Neural progenitor cell (in vitro differentiated cells): ENCODE results near the gene FAM13C.

Source experiments
- EZH2 ChIP-seq: fragments of 200-600 bp; sonication (generic); IDR thresholded peaks from 2 replicates; pipeline ENCODE4 v1.6.1; 2017; ENCODE audit warnings: antibody characterized with exemption, mild to moderate bottlenecking, moderate library complexity
- EZH2phosphoT487 ChIP-seq: fragments of 200-600 bp; sonication (generic); IDR thresholded peaks from 2 replicates; pipeline ENCODE4 v1.6.1; 2017; ENCODE audit warnings: antibody characterized with exemption
- TF ChIP-seq, protein P1 (sequence below): fragments of 200-600 bp; sonication (generic); IDR thresholded peaks from 2 replicates; pipeline ENCODE4 v1.5.1; 2017; ENCODE audit warnings: antibody characterized with exemption, mild to moderate bottlenecking

GRCh38 chr10:59376846-59377245 lies 14.5 kb upstream of the FAM13C start:
- TF ChIP-seq, protein P1, sequence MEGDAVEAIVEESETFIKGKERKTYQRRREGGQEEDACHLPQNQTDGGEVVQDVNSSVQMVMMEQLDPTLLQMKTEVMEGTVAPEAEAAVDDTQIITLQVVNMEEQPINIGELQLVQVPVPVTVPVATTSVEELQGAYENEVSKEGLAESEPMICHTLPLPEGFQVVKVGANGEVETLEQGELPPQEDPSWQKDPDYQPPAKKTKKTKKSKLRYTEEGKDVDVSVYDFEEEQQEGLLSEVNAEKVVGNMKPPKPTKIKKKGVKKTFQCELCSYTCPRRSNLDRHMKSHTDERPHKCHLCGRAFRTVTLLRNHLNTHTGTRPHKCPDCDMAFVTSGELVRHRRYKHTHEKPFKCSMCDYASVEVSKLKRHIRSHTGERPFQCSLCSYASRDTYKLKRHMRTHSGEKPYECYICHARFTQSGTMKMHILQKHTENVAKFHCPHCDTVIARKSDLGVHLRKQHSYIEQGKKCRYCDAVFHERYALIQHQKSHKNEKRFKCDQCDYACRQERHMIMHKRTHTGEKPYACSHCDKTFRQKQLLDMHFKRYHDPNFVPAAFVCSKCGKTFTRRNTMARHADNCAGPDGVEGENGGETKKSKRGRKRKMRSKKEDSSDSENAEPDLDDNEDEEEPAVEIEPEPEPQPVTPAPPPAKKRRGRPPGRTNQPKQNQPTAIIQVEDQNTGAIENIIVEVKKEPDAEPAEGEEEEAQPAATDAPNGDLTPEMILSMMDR, result no peak
- TF ChIP-seq EZH2 (no peak), EZH2phosphoT487 (no peak)
